G401 (cell line): ENCODE results near the gene OTOG. TPM values are rescaled to one million over a fixed set of nuclear protein-coding genes. Genes with fewer than 3 reads are reported as not detected.
A peak's percentile ranks its signal among the peaks of the same experiment; 100 is the strongest.

Source experiments
- DNase-seq: peaks from one replicate; pipeline ENCODE4 v3.0.0-alpha.2; 2015; ENCODE audit warnings: low spot score
- in situ Hi-C: cut with HindIII; loops from 2 replicates; pipeline ENCODE4 v1.10.0; 2016; ENCODE audit warnings: low sequenced_read_pairs, mixed read lengths
- total RNA-seq: library from RNA; depleted of rRNA; stranded (reverse); fragments of >200 nt; shearing (Covaris generic); gene quantifications from 2 replicates; pipeline ENCODE4 v1.2.3, GENCODE V29; 2014

The OTOG gene
- total RNA-seq, 1 experiment from 2014 or later = not detected

DNA sequence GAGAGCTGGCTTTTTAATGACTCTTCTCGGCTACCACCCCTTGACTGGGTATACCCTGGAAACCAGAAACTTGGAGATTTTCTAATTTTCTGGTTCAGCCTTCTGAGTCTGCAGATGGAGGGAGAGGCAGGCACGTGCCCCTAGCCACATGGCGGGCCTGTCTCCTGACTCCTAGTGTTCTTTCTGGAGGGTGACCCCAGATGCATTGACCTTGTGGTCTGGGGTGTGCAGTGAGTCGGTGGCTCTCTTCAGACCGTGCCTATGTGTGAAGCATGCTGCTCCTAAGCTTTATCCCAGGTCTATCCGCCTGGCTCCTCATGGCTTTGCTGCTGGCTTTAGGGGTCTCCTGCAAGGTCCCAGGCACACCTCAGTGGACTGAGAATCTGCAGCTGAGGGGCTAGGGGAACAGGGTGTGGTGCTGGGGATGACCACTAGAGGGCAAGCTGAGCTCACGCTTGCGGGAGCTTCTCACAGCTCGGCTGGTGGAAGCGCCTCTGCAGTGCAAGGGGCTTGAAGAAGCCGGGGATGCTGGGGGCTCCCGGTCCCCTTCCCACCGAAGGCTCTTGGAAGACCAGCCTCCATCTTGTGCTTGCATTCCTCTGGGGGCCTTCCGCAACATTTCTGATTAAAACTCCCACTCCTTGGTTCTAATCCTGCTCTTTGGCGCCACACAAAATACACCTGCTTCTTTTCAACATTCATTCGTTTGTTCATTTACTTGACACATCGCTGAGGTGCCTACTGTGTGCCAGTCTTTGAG lies 51.8 kb downstream of the OTOG start:
- in situ Hi-C loops = no loop called here
- DNase-seq = peak; percentile 85

DNA sequence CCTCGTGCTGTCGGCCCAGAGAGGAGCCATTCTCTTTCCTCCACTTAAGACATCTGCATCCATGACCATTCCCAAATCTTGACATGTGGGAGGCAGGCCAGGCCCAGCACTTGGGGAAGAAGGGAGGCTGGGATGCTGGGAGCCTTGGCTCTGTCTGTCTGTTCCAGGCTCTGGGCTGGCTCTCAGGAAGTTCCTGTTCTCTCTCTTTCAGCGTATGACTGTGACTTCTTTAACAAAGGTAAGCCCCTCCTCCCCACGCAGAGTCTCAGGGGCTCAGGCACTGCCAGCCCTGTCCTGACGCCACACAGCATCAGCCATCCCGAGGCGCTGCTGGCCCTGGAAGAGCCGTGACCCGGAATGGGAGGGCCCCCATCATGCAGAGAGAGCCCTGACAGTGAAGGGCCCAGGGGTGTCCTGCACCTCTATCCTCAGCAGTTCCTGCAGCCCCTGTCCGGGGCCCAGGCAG lies 52.4 kb downstream of the OTOG start:
- in situ Hi-C loops = no loop called here
- peak; percentile 19 for DNase-seq

DNA sequence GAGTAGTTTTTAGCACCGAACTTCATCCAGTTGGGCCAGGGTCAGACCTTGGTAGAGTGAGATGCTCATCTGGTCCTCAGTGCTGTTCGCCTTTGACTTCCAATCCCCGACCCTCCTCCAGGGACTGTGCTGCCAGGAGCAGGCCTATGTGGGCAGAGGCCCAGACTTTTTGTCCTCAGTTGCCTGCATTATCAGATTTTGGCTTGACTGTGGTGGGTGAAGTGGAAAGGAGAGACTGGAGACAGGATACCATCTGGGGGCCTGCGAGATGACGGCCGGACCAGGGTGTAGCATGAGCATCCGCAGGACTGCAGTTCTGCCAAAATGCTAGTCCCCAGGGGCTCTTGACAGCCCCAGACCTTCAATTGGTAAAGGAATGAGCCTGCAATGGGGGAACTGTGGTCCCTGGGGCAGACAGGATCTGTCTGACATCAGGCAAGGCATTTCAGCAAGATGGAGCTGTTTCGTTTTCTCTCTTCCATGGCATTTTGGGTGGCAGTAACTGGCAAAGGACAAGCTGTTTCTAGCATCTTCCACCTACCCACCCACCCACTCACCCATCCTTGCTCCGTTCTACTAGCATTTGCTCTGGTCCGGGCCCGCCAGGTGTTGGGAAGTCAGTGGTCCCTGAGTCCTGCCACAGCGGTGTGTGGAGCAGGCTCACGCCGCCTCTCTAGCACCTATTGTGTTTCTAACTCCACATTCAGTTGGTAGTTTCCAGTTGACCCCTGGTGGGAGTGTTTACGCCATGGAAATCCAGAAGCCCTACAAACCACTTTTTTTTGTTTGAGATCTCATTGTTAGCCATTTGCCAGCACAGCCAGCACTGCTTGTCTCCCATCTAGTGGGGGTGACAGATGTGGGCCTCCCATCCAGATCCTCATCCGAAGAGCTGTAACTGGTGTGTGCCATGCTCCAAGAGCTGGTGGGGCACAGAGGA lies 53.5 kb downstream of the OTOG start:
- in situ Hi-C loops = no loop called here
- DNase-seq = no peak

DNA sequence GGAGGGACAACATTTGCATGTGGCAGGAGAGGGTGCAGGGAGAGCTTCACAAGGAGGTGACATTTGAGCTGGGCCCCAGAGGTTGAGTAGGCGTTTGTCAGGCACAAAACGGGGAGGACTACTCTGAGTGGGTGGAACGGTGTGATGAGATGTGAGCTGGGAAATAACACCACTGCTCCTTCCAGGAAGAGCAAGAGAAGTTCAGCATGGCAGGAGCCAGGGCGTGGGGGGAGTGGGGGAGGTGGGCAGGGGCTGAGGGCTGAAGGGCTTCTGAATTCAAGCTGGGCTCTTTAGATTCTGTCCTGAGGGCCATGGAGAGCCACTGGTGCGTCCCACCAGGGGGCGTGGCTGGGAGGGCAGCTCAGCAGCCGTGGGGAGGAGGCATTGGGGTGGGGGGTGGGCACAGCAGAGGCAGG lies 54.2 kb downstream of the OTOG start:
- in situ Hi-C loops = no loop called here
- no peak for DNase-seq

DNA sequence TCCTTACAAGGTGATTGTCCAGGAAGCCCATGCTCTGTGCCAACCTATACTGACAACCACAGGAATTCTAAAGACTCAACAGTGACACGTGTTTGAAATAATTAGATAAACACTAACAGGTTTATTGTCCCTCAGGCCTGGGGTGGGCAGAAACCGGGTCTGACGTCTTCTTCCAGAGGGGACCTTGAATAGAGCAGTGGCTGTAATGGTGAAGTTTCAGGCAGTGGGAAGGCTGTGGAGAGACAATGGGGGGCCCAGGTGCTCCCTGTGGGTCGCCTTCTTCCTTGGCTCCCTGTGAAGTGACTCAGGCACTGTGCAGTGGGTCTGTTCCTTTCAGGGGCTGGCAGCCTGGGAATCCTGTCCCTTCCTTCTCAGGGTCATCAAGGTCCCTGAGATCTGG lies 54.6 kb downstream of the OTOG start:
- DNase-seq = no peak
- in situ Hi-C loops = no loop called here

DNA sequence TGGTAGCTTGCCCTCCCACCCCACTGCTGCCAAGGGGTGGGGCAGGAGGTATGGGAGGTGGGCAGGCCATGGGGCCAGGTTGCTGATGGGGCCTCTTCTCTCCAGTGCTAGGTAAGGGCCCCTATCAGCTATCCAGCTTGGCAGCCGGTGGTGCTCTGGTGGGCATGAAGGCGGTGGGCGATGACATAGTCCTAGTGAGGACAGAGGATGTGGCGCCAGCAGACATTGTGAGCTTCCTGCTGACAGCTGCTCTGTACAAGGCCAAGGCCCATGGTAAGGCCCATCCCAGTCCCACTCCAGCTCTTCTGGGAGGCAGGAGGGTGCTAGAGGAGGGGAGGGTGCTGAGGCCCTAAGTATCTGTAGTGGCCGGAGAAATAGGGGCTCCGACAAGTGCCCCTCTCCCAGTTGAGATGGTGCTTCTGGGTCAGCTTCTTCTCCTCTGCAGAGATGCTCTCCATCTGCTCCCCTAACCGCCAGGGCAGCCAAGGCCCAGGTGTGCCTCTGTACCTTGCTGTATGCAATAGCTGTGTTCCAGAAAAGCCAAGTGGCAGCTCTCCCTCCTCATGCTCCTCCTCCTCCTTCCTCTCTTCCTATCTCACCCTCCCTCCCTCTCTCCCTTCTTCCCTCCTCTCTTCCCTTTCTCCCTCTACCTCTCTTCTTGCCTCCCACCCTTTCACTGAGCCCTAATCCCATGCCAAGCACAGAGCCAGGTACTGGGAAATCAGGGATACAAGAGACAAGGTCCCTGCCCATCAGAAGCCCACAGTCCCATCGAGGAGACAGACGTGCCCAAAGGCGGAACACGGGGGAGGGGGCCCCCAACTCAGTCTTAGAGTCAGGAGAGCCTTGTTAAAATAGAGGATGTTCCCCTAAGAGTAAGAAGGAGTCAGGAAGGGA lies 55.3 kb downstream of the OTOG start:
- in situ Hi-C loops = no loop called here
- DNase-seq = no peak

DNA sequence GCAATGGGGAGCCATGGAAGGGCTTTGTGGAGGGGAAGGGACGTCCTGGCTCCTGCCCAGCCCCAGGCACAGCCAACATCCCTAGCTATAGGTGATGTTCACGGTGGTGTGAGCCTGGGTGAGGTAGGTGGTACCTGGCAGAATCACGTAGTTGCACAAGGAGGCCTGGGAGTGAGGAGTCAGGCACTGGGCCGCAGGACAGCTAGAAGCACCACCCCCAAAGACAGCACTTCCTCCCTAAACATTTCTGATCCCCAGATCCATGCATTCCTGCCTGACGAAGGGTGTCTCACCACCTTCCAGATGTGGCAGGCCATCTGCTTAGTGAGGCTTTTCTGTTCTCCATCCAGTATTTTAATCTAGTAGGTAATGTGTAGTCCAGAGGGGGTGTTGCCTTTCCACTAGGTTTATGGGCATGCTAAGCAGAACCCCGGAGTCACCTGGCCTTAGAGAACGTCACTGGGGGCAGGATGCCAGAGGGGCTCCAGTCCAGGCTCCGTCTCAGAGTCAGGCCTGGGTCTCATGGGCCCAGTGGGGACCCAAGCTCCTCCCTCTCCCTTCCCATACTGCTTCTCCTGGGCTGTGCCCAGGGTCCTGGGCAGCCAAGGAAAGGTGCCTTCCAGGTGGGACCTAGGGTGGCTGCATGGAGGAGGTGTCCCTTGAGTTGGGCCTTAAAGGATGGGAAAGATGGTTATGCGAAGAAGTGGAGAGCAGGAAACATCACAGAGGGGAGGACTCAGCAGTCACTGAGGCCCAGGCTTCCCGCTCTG lies 56.2 kb downstream of the OTOG start:
- in situ Hi-C loops = no loop called here
- DNase-seq = no peak

DNA sequence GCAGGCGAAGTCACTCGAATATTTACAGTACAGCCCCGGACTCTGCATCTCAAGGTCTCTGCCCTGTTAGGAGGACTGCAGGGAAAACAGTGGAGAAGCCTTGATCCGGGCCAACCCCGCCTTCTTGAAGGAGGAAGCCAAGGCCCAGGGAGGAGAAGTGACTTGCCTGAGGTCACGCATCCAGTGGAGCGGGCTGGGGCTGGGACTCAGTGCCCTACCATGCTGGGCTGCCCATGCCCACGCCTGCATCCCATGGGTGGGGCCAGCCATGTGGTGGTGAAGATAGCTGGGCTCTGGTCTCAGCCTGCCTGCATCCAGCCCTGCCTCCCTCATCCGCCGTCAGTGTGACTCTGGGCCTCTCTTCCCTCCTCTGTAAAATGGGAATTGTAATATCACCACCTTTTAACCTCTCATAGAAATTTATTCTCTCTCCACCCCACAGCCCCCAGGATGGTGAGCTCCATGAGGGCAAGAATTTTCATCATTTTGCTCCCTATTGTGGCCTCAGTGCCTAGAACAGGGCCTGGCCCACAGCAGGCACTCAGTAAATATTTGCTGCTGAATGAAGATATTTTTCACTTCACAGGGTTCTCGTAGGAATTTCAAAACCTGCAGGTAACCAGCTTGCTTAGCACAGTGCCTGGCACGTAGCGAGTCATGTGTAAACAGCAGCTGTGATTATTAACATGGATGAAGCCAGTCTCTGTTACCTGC lies 57.3 kb downstream of the OTOG start:
- in situ Hi-C loops = no loop called here
- no peak for DNase-seq

DNA sequence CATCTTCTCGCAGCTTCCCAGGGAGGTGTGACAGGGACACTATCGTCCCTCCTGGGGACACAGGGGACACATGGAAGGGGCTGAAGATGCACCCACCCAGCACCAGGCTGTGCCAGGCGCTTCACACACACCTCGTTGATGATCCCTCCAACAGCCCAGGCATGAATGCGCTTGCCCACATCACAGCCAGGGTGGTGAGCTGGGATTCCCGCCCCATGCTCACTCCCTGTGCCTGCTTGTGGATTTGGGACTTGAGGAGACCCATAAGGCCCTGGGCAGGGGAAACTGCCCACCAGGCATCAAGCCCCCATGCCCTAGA lies 57.8 kb downstream of the OTOG start:
- no peak for DNase-seq
- in situ Hi-C loops = no loop called here

DNA sequence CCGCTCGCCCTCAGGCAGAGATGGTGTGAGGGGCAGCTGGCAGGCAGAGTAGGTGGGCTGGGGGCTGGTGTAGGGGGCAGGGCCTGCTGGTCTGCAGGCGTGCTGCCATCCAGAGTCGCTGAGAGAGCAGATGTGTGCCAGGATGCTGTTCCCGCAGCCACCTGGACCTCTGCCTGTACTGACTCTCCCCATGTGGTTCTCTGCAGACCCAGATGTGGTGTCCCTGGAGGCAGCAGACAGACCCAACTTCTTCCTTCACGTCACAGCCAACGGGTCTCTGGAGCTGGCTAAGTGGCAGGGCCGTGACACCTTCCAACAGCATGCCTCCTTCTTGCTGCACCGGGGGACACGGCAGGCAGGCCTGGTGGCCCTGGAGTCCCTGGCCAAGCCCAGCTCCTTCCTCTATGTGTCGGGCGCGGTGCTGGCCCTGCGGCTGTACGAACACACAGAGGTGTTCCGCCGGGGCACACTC lies 58.6 kb downstream of the OTOG start:
- in situ Hi-C loops = no loop called here
- DNase-seq = no peak

DNA sequence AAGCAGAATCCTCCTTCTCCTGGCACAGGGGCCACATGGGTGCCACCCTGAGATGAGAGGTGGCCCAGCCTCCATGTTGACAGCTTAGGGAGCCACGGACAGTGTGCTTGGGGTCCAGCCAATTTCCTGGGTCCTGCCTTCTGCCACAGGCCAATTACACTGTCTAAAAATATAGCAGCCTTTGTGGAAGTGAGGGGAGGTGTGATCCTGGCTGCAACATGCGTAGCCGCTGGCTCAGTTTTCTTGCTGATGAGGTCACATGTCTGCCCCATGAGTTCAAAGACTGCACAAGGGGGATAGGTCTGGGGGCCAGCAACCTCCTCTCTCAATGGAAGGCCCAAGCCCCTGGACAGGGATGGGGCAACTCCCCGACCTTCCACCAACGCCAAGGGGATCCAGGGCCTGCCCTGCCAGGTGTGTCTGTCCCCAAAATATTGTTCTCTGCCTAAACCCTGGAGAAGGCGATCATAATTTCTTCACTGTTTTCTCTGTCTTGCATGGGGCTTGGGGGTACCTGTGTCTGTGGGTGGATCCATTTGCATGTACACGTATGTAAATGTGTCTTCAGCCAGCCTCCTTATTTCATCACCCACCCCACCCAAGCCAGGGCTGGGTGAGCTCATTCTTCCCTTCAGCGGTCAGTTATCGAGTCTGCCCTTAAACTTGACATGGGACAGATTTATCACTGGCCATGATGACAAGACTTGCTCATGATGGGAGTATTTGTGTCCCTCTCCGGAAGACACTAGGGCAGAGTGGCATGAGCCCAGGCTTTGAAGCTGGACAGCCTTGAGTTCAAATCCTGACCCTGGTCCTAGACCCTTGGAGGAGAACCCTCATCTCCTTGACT lies 59.4 kb downstream of the OTOG start:
- in situ Hi-C loops = no loop called here
- no peak for DNase-seq

DNA sequence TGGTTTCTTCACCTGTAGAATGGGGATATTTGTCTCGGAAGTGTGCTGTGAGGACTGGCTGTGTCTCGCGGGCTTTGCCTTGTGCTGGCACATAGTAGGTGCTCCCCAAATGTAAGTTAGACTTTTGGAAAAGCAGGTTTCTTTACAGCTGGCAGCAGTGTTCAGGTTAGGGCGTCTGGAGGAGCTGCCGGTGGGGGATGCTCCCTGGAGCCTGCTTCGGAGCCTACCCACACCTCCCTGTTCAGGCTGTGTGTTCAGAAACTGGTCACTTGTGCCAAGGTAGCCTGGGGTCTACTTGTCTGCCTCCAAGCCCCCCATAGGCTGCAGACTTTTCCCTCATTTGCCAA lies 60.0 kb downstream of the OTOG start:
- in situ Hi-C loops = no loop called here
- no peak for DNase-seq

DNA sequence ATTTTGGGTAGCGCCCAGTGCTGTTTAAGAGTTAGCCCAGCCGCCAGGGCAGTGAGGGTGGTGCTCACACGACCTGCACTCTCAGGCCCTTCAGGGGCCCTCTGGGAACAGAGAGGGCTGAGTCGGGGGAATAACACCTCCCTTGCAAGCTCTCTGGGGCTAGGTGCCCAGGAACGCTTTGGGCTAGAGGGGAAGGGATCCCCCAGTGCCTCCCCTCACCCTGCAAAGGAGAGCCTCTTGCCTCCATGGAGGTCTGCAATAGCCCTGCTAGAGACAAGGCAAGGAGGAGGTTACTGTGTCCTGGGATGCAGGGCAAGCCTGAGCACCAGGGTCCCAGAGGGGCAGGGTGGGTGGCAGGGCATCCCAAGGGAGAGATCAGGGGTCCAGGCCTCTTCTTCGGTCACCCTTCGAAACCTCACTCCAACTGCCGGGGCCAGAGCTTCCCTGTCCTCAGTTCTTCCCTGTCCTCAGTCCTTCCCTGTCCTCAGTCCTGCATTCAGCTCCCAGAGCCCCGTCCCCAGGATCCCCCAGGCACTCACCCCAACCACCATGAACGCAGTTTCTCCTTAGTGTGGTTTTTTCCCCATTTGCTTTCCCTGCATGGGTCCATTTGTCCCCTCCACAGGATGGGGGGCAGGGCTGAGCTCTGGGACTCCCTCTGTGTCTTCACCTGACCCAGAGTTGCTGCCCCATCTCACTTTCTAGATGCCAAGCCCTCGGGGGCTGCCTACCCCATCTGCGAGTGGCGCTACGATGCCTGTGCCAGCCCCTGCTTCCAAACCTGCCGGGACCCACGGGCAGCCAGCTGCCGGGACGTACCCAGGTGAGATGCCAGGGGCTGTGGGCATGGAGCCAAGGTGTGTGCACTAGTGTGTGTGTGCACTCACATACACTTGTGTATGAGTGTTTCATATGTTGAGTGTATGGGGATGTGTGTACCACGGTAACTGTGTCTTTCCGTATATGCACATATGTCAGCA lies 60.8 kb downstream of the OTOG start:
- in situ Hi-C loops = no loop called here
- DNase-seq = no peak

DNA sequence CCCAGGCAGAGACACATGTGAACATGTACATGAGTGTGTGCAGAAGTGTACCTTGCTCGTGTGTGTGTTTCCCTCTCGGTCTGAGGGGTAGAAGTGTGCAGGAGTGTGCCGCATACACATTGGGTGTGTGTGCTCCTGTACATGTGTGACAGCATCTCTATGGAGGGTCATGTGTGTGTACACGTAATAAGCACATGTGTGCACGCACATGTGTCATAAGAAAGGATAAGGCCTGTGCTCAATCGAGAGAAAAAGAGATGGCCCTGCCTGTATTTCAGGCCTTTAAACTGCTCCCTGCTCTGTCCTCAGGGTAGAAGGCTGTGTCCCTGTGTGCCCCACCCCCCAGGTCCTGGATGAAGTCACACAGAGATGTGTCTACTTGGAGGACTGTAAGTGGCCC lies 61.8 kb downstream of the OTOG start:
- no peak for DNase-seq
- in situ Hi-C loops = no loop called here

DNA sequence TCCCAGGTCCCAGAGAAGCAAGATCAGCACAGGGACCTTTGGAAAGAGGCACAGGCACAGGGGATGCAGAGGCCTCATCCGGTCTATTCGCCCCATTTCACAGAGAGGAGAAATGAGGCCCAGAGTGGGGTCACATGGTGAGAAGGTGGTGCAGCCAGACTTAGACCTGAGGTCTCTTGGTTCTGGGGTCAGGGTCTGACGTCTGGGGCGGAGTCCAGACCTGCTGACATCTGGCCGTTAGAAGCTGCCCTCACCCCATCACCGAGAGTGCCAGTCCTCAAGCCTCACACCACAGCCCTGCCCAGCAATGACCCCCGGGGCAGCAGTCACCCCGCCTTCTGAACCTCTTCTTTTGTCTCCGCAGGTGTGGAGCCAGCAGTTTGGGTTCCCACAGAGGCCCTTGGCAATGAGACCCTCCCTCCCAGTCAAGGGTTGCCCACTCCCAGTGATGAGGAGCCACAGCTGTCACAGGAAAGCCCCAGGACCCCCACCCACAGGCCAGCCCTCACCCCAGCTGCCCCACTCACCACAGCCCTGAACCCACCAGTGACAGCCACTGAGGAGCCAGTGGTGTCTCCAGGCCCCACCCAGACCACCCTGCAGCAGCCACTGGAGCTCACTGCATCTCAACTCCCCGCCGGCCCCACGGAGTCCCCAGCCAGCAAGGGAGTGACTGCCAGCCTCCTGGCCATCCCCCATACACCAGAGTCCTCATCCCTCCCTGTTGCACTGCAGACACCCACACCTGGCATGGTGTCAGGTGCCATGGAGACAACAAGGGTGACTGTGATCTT lies 62.4 kb downstream of the OTOG start:
- in situ Hi-C loops = no loop called here

More for the DNA sequence above, 62.4 kb downstream of the OTOG start:
- no peak for DNase-seq
